Esophagus muscularis mucosa (tissue), 4 donors: ENCODE data around the gene KIF15. TPM values are rescaled to one million over a fixed set of nuclear protein-coding genes. Genes with fewer than 3 reads are reported as not detected.

Experiments
- DNase-seq: peaks from one replicate; pipeline ENCODE4 v3.0.0-alpha.2; 2017; ENCODE audit errors: extremely low spot score
- H3K27ac ChIP-seq, 4 donors: fragments of 200-600 bp; sonication (generic); replicated peaks in 1 of 4; 1 replicate in 3 of 4; 2 replicates in 1 of 4; pipeline ENCODE4 v1.5.1; 2016 to 2019; ENCODE audit warnings: mild to moderate bottlenecking in 1 of 4
- H3K27me3 ChIP-seq, 4 donors: fragments of 200-600 bp; sonication (generic); one replicate each; pipeline versions ENCODE4 v1.5.1 to v1.6.0; 2016 to 2019
- H3K36me3 ChIP-seq, 4 donors: fragments of 200-600 bp; sonication (generic); one replicate each; pipeline ENCODE4 v1.5.1; 2016 to 2019
- H3K4me1 ChIP-seq, 4 donors: fragments of 200-600 bp; sonication (generic); one replicate each; pipeline ENCODE4 v1.5.1; 2016 to 2019
- H3K4me3 ChIP-seq, 4 donors: fragments of 200-600 bp; sonication (generic); 1 replicate in 2 of 4; 2 replicates in 2 of 4; pipeline ENCODE4 v1.5.1; 2016 to 2019; ENCODE audit warnings: mild to moderate bottlenecking in 4 of 4, moderate library complexity in 1 of 4
- H3K9me3 ChIP-seq, 4 donors: fragments of 200-600 bp; sonication (generic); 1 replicate in 3 of 4; 2 replicates in 1 of 4; pipeline ENCODE4 v1.5.1; 2016 to 2019
- CTCF ChIP-seq, 3 experiments: fragments of 200-600 bp in 2 of 3; fragments of 450-650 bp in 1 of 3; sonication (generic) in 2 of 3; IDR thresholded peaks; one replicate each; pipeline ENCODE4 v1.5.1; 2017 to 2019; ENCODE audit warnings: antibody characterized with exemption in 3 of 3, mild to moderate bottlenecking in 2 of 3, moderate library complexity in 1 of 3
- EP300 ChIP-seq: sonication (generic); formaldehyde crosslinking; IDR thresholded peaks from one replicate; pipeline ENCODE4 v1.6.1; 2017; ENCODE audit warnings: antibody characterized with exemption
- POLR2A ChIP-seq: fragments of 450-650 bp; IDR thresholded peaks from one replicate; pipeline ENCODE4 v1.6.1; 2017; ENCODE audit warnings: antibody characterized with exemption, moderate library complexity, mild to moderate bottlenecking, low read depth
- POLR2AphosphoS5 ChIP-seq, 2 donors: sonication (generic); formaldehyde crosslinking; IDR thresholded peaks; one replicate each; pipeline ENCODE4 v1.6.1; 2017; ENCODE audit warnings: antibody characterized with exemption in 2 of 2
- WGBS: methylation state at CpG from one replicate; pipeline ENCODE4 v1.1.5; 2018; 5-methylcytosine and 5-hydroxymethylcytosine counted together
- intact Hi-C: fragments of 100-400 bp; cut with DNase I; formaldehyde crosslinking; loops from one replicate; pipeline ENCODE4 v1.15.1; 2023
- total RNA-seq, 4 donors: library from RNA; depleted of rRNA; stranded (reverse); fragments of >200 nt; gene quantifications; one replicate each; pipeline versions ENCODE4 v1.1.0 to v1.2.1, GENCODE V29; 2016

KIF15 gene
- total RNA-seq, 4 donors from 2014 or later: 0.26 to 1.2 (median 0.54) TPM

- peaks cover 0 to 9% (median 2%) of the 10 kb centered on the region in 4 donors for H3K4me1 ChIP-seq
- no peak overlapping the region for H3K4me3 ChIP-seq
- intact Hi-C loops: no loop called here
- WGBS: 96% methylated on average over 4 of the region's 5 CpGs
- H3K27me3 ChIP-seq: peaks cover 0 to 29% (median 0%) of the 10 kb centered on the region in 4 donors
- H3K27ac ChIP-seq: no peak overlapping the region
- H3K9me3 ChIP-seq: no peaks in the 10 kb centered on the region
- no peak for DNase-seq
- TF ChIP-seq POLR2AphosphoS5 (IDR thresholded peaks at IDR 0.05) (no peak), EP300 (no peak), POLR2A (no peak), CTCF (IDR thresholded peaks at IDR 0.05) (no peak)
- H3K36me3 ChIP-seq: no peaks in the 10 kb centered on the region
Measured at GRCh38 chr3:44883213-44883955, 121.8 kb downstream of the KIF15 start.

- Histone ChIP-seq H3K36me3 (no peaks in the 10 kb centered on the region), H3K27ac (no peak overlapping the region), H3K4me3 (no peak overlapping the region), H3K27me3 (peaks cover 0 to 29% (median 0%) of the 10 kb centered on the region in 4 donors), H3K9me3 (no peaks in the 10 kb centered on the region), H3K4me1 (peaks cover 0 to 9% (median 2%) of the 10 kb centered on the region in 4 donors)
- 31% methylated on average over 4 of the region's 4 CpGs for WGBS
- intact Hi-C loops: no loop called here
- no peak for DNase-seq
- TF ChIP-seq EP300 (no peak), POLR2AphosphoS5 (IDR thresholded peaks at IDR 0.05) (no peak), CTCF (IDR thresholded peaks at IDR 0.05) (no peak), POLR2A (no peak)
Measured at GRCh38 chr3:44883999-44884431, 122.4 kb downstream of the KIF15 start.

GRCh38 chr3:44885618-44886017, 124.0 kb downstream of the KIF15 start:
- no peaks in the 10 kb centered on the region for H3K36me3 ChIP-seq
- DNase-seq: no peak
- H3K27ac ChIP-seq: no peak overlapping the region
- no peaks in the 10 kb centered on the region for H3K9me3 ChIP-seq
- intact Hi-C loops: no loop called here
- 39% methylated on average over 4 of the region's 4 CpGs for WGBS
- peaks cover 0 to 29% (median 0%) of the 10 kb centered on the region in 4 donors for H3K27me3 ChIP-seq
- TF ChIP-seq POLR2A (no peak), CTCF (IDR thresholded peaks at IDR 0.05) (no peak), EP300 (no peak), POLR2AphosphoS5 (IDR thresholded peaks at IDR 0.05) (peak in 1 of 2 donors; percentile 36)
- no peak overlapping the region for H3K4me3 ChIP-seq
- peaks cover 0 to 9% (median 2%) of the 10 kb centered on the region in 4 donors for H3K4me1 ChIP-seq

DNA sequence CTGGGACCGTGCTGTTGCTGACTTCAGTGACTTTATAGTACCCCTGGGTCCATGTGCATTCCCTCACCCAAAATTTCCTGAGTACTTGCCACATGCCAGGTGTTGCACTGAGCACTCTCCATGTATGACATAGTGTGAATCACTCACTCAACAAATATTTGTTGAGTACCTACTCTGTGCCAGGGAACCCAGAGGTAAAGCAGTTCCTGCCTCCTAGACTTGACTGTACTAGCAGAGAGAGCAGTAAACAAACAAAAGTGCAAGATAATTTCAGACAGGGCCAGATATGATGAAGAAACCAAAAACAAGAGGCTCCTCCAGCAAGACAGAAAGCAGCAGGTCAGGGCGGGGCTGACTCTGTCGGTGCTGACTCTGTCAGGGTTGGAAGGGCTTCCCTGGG, 125.0 kb downstream of the KIF15 start:
- DNase-seq: no peak
- whole genome bisulfite sequencing: 82% methylated on average over 3 of the region's 3 CpGs
- H3K4me3 ChIP-seq: no peak overlapping the region
- TF ChIP-seq POLR2A: no peak
- no peak for TF ChIP-seq POLR2AphosphoS5 (IDR thresholded peaks at IDR 0.05)
- no peak for TF ChIP-seq CTCF (IDR thresholded peaks at IDR 0.05)
- TF ChIP-seq EP300: no peak
- peaks cover 0 to 29% (median 0%) of the 10 kb centered on the region in 4 donors for H3K27me3 ChIP-seq
- intact Hi-C loops: no loop called here
- no peaks in the 10 kb centered on the region for H3K36me3 ChIP-seq
- no peak overlapping the region for H3K27ac ChIP-seq
- H3K9me3 ChIP-seq: no peaks in the 10 kb centered on the region
- H3K4me1 ChIP-seq: peaks cover 0 to 9% (median 2%) of the 10 kb centered on the region in 4 donors
